Stimulated activated CD8-positive, alpha-beta memory T cell treated with anti-CD3 and anti-CD28 coated beads, Interleukin-15, amount 100 ng/mL, for 24 hours (primary cell): ENCODE results near the gene RHOBTB1.
"Not testable (repeated sequence)": the region's sequence is repeated elsewhere in the genome, so short reads cannot be mapped to it uniquely, and the experiment has no call there.

ENCODE experiments used
- DNase-seq: peaks from one replicate; pipeline ENCODE4 v3.0.0-alpha.2; 2020; ENCODE audit warnings: low read depth

RHOBTB1 gene

DNA sequence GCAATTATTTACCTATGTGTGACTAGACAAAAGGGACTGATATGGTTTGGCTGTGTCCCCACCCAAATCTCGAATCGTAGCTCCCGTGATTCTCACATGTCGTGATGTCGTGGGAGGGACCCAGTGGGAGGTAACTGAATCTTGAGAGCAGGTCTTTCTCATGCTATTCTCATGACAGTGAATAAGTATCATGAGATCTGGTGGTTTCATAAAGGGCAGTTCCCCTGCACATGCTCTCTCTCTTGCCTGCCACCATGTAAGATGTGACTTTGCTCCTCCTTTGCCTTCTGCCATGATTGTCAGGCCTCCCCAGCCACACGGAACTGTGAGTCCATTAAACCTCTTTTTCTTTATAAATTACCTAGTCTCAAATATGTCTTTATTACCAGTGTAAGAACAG, 37.2 kb downstream of the RHOBTB1 start:
- DNase-seq = not testable (repeated sequence)

DNA sequence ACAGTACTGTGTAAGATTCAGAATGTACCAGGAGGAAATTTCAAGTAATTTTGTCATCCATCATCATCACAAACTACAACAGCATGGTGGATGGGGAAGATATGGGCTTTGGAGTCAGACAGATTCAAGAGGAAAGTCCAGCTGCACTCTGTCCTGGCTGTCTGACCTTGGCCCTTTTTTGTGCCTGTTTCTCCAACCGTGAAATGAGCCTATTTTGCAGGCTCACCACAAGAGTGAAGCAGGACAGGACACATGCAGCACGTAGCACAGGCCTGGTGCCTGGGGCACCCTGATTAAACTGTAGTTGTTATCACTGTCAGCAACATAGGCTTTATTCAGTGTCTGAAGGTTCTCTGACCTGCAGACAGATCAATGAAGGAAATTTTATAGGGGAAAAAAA, 37.6 kb downstream of the RHOBTB1 start:
- no peak for DNase-seq

DNA sequence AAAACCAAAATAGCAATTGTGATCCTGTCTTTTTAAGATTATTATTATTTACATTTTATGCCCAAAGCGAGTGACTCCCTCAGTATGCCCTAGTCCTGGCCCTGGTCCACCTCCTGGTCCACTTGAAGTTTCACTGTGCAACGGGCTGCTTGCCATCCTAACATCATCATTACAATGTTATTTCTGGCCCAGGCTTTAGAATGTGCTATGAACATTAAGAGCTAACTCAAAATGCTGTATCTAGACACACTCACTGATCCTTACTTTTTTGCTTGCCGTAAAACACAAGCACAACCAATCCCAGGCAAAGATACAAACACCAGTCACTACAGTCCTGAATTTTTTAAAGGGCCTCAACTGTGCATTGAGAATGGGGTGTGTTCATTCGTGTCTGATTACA, 38.4 kb downstream of the RHOBTB1 start:
- DNase-seq = no peak

DNA sequence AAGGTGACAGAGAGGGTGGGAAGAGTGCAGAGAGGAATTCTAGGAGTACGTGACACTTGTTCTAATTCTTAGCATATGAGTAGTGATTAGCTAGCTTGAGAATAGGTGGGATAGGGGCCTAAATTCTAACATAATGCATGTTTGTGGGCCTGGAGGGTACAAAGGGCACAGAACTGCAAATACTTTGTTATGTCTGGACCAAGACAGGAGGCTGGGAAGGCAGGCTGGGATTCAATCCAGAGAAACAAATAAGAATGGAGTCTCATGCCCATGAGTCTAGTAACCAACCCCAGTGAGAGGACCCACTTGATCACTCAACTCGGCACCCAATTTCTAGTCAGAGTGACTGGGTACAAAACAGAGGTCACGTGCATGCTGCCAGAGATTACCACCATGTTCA, 40.9 kb downstream of the RHOBTB1 start:
- no peak for DNase-seq

DNA sequence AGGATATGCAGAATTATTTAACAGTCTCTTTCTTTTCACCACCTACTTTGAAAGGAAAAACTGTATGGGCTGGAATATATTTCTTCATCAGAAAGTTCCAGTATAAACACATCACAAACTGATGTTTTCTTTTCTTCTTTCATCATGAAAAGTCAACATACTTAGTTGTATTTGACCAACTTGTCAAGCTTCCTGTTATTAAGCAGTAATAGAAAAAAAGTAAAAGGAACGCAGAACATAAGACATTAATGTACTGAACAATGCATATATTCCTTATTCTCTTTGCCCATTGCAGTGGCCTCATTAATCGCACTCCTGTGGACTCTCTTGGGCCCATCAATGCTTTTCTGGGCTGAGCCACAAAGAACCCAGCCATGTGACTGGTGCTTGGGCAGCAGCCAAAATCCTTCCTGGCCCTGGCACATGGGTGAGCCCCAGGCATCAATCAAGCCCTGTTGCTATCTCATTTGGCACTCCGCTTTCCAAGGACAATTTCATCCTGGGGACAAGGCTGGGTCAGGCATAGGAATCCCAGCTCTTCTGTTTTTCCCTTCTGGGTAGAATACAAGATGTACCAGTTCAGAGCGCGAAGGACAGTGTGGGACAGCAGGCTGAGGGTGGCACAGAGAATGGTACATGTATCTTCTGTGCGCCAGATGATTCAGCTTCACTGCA, 42.3 kb downstream of the RHOBTB1 start:
- DNase-seq = no peak

DNA sequence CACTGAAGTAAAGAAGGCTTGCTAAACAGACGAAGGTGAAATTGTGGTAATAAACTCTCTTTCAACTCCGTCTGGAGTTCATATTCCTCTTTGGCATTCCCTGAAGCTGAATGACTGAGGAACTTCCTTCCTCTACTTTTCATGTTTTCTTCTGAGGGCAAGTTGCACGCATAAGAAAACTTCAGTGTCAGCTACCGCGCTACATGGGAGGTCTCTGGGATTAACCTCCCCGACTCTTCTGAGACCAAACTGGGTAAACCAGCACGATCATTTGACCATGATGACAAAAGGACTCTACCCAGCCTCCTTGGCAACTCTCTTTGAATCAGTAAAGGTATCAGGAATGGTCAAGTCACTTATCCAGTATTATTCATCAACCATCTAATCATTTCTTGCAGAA, 44.7 kb downstream of the RHOBTB1 start:
- DNase-seq = no peak

DNA sequence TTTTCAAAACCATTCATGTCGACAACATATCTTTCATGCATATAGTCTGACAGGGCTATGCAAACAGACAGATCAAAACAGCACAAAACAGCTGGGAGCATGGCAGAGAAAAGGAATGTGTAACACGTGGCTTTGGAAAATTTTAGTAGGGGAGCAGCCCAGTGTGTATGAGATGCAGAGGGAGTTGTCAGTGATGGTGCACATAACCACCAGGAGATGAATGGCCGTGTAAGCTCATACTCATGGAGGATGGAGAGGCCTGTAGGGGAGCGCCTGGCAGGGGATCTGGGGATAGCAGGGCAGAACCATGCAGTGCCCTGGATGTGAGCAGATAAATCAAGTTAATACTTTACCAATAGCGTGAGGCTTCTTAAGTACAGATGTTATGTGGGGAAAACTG, 45.7 kb downstream of the RHOBTB1 start:
- no peak for DNase-seq

DNA sequence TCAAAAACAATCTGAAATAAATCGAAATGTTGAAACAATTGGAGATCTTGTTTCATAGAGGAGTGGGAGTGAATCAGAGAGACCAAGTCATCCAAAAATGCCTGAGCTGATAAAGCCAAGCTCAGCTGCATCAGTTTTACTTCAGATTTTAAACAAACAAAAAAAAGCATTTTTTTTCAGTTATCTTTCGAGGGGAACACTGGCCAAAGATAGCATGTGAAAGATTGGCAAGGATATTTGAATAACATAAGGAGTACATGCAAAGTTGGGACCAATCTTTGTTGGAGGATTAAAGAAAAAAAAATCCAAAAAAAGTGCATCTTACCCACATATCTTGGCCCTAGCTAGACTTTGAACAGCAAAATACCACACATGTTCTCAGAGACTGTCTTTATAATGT, 47.2 kb downstream of the RHOBTB1 start:
- no peak for DNase-seq

DNA sequence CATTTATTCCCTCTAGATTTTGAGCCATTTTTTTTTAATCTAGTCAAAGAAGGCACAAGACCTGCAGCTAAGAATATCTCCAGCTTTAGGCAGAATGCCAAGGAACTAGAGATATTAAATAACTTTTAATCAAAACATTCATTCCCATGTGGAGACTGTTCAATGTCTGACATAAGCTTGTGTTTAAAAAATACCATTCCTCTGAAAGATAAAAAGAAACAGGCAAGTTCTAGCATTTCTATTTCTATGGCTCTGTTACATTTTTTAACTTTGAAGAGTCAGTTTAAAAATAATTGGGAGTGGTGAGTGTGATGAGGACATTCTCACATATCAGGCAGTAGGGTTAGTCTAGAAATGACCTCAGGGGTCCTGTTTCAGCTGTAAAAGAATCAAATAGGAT, 48.0 kb downstream of the RHOBTB1 start:
- DNase-seq = no peak

DNA sequence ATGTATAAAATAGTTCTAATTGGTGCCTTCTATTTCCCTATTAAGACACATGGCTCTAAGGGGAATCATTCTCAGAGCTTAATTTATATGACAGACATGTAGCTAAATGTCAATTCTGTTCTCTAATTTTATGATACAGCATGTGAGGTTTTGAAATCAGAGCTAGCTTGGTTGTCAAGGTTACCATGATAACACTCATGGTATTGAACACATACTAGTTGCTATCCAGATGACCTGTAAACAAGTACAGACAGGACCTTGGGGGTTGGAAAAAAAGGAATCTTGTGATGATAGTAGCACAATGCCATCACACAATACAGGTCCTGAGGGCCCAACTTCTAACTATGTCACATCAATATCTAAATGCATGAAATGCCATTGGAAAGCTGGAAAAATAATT, 49.2 kb downstream of the RHOBTB1 start:
- DNase-seq = no peak

DNA sequence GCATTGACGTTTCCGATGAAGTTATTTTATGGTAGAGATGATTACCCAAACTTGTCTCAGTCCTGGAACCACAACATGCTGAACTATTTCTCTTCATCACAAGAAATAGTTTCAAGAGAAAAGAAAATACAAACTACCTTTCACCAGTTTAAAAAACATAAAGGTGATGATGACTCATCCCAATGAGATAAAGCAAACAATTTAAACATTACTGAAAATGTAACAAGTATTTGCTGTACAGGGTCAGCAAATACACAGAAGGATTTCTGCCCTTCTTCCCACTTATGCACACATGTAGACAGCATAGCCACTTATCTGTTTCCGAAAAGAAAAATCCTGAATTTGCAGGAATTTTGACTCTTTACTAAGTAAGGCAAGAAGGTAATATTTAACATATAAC, 50.8 kb downstream of the RHOBTB1 start:
- DNase-seq = no peak

DNA sequence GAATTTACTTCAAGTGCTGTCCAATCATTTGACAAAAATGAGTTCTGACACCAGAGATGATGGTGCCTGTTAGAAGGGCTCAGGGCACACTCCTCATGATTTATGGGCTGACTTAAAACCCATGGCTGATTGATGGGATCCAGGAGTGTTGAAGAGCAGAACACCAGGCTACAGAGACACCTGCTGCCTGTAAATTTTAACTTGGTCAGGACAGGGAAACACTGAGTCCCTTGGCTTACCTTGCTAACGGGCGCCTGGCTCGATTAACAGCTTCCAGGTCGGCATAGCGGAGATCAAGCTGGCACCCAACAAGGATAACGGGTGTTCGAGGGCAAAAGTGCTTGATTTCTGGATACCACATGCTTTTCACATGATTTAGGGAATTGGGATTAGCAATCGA, 51.4 kb downstream of the RHOBTB1 start:
- no peak for DNase-seq

DNA sequence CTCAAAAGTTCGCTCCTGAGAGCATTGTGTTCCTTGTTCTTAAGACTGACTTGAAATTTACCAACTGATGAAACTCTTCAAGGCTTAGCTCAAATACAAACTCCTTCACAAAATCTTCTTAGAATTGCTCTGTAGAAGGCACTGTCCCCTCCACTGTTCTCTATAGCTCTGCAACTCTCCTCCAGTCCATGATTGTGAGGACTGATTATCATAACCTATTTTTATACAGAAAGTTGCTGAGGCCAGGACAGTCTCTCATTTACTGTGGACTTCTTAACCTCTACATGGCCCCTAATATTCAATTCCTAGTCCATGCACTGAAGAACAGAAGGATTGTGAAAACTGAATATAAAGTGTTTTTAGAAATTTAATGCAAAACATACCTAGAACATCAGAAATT, 53.2 kb downstream of the RHOBTB1 start:
- DNase-seq = no peak

DNA sequence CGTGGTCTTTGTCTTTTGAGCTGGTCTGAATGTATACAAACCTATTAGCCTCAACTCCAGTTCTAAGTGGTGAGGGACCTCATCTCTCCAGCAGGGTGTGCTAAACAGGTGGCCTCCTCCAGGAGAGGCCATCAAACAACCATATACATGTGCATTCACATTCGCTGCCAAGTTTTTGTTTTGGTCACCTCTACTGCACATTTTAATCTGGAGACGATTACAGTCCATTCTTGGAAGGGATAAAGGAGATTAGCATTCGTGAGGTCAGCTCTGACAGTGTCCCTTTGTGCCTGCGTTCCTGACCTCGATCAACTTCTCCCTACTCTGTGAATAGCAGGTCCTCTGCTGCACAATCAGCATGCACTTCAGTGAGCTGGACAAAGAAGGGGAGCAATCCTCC, 60.8 kb downstream of the RHOBTB1 start:
- DNase-seq = no peak

DNA sequence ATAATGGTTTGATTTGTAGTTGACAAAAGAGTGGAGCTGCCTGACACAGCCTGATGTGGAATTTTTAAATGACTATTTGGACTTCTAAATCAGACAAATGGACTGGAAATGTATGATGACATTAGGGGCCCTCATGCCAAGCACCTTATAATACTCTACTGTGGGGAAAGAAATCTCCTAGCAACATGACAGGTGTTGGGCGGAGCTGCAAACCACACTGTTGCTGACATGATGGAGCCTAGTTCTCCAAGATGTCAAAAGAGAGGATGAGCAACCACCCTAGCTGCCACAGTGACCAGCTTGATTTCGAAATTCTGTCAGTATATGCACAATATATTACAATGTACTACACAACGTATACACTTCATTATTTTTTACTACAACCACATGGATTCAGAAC, 65.8 kb downstream of the RHOBTB1 start:
- no peak for DNase-seq

DNA sequence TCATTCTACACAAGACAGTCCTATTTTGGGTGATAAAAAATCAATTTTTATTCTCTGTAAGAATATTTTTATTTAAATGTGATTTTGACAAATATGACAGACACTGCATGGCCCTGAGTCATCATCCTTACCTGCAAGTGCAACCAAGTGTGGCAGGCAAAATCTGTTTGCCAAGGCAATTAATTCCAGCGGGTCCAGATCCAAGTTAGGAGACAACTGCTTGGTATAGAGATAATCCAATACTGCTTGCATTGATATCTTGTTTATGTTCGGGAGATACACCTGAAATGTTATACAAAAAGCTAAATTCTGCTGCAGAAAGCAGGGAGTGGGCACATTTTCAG, 66.2 kb downstream of the RHOBTB1 start:
- DNase-seq = no peak

DNA sequence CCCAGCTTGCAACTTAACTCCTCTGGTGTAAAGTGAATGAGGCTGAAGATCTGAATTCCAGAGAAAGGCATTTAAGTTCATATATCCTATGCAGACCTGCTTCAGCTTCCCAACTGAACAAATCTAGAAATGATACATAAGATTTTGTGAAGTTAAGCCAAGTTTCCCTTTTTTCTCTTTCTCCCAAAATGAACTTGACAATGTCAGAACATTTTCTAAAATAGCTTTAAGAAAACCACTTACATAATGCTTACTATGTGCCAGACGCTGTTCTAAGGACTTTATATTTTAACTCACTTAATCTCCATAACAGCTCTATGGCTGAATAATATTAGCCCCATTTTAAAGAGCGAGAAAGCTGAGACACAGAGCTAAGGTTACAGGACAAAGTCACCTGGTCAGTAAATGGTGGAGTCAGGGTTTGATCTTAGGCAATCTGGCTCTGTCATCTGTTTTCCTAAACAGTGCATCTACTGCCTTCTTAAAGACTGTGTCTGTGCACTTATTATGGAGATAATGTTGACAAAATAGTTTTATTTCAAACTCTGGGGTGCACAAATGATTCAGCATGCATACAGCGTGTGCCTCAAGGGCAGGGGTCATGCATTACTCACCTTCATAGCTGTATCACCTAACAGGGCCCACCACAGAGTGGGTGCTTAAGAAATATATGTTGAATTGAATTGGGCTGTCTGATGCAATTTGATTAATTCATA, 66.8 kb downstream of the RHOBTB1 start:
- no peak for DNase-seq

DNA sequence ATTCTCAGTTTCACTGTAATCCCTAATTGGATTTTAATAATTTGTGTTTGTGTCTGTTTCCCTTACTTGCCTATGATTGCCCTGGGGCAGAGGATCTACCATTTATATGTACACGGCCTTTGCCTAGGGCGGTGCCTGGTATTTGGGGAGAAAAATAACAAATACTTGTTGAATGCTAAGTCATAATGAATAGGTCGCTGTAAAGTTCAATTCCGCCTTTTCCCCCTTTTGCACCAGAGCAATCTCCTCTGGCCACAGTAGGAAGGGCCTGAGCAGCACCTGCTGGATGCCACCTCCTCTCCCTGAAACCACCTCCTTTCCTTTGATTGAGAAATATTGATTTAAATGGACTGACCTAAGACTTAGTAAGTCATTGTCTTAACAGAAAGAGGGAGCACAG, 70.2 kb downstream of the RHOBTB1 start:
- DNase-seq = no peak

DNA sequence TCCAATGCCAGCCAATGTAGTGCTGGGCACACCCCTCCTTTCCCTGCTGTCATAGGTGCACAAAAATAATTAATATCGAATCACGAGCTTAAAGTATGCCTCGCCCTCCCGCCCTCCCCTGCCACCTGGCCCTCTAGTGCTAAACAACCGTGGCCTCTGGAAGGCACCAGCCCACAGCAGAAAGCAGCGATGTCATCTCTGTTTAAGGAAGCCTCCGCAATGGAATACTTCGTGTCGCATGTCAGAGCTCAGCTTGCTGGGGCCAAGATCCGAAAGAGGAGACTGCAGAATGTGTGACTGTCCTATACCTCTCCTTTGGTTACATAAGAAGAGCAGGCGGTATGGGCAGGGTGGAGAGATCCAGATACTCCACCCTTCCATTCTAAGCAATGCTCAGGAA, 71.5 kb downstream of the RHOBTB1 start:
- no peak for DNase-seq

DNA sequence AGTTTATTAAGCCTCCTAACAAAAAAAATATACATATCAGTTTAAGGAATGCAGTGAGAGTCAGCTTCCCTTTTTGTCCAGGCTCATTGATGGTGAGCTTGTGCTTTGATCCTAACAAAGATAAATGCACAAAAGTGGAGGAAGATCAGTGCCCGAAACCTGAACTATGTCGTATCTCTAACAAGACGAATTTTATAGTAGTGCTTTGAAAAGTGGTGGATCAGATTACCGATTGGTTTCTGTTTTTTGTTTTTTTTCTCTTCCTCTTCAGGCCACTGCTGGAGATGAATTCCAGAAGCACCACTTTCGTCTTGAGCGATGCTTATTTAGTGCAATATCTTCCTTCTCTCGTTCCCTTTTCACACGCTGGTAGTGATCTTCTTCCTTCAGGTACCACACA, 72.8 kb downstream of the RHOBTB1 start:
- no peak for DNase-seq

DNA sequence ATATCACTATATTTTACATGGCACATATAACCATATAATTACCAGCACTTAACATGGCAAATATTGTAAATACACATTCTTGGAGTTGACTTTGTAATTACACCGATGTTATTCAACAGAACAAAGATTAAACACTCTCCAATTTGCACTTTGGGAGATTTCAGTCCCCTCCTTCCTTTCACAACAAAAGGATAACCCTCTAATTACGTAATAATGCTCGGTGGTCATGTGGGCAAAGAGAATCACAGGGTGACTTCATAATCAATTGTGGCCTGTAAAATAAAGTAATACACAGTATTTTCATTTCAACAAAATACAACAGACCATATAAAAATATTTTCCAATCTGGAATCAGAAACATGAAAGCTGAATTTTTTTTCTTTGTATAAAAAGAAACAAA, 73.2 kb downstream of the RHOBTB1 start:
- DNase-seq = no peak

DNA sequence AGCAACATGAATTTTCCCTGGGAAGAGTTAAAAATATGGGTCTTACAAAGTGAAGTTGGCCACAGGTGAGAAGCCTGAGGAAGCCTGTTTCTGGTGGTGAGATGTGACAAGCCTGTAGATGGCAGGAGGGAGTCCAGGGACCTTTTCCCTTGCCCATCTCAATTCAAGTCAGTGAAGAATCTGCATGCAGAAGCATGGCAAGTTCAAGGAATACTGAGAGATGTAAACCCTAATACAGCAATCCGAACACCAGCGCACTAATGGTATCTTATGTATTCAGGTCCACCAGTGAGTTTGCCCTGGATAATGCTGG, 73.6 kb downstream of the RHOBTB1 start:
- no peak for DNase-seq

DNA sequence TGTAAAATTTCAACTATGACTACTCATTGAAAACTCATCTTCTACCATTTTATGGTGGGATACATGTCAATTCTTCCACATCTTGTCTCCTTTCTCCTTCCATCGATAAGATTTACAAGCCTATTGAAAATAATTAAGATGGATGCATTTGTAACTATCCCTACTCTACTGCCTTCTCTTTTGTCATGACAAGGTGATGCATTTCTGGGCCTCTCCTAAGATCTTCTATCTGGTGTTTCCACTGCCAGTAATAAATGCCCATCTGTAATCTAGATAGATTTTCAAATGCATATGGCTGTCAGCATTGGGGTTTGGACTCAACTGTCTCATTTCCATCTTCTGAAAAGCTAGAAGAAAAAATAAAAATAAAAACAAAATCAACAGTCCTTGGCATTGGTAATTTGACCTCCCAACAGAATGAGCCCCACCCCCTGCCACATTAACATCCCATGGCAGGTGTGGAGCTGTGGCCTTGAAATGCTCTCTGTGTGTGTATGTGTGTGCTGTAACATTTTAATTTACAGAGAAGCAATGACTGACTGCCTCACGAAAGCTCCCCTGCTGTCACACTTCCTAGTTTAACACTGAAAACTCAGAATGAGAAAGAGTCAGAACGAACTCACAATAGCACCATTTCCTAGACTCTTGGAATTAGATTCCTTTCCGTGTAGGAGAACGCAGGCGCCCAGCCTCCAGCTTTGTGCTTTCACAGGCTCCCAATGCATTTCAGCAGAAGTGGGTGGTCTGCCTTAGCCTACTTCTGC, 74.2 kb downstream of the RHOBTB1 start:
- DNase-seq = no peak

DNA sequence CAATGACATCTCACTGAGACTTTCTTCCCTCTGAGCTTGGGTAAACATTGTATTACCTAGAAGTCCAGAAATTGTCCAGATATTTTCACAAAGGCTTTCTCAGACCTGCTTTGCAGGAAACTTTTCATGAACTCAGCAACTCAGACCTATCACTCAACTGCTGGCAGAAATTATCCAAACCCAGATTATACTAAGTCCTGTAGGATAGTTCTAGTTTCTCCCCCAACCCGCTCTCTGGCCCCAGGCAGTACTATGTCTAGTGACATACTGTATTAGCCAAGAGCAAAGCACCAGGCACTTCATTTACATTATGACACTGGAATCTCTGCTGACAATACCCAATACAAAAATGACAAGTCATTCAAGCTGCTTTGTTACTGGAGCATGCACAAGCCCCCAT, 75.0 kb downstream of the RHOBTB1 start:
- DNase-seq = no peak
